HL-60 (cell line): ENCODE results near the gene RTN4R.

Experiments
- DNase-seq, 2 experiments: peaks; one replicate each; pipeline ENCODE4 v3.0.0-alpha.2; 2010 to 2020; ENCODE audit warnings: low read depth in 1 of 2, low spot score in 1 of 2
- H3K27ac ChIP-seq: fragments of 250-450 bp; sonication (Bioruptor Pico); replicated peaks from 2 replicates; pipeline ENCODE4 v1.5.1; 2020; ENCODE audit warnings: mild to moderate bottlenecking, moderate library complexity
- H3K27me3 ChIP-seq: fragments of 250-450 bp; sonication (Bioruptor Pico); 2 replicates; pipeline ENCODE4 v1.5.1; 2021; ENCODE audit warnings: mild to moderate bottlenecking, moderate library complexity; ENCODE audit not compliant: insufficient read depth, poor library complexity, severe bottlenecking
- H3K4me3 ChIP-seq: replicated peaks from 2 replicates; pipeline ENCODE4 v1.5.1; 2011; ENCODE audit warnings: mild to moderate bottlenecking, control low read depth, low read length; ENCODE audit not compliant: insufficient read depth
- CTCF ChIP-seq: IDR thresholded peaks from one replicate; pipeline ENCODE4 v1.5.1; 2011; ENCODE audit warnings: low read length, control low read depth, inconsistent platforms; ENCODE audit not compliant: insufficient read depth
- GABPA ChIP-seq: IDR thresholded peaks from 2 replicates; pipeline ENCODE4 v1.6.1; 2012; ENCODE audit warnings: low read depth
- POLR2AphosphoS5 ChIP-seq: IDR thresholded peaks from 2 replicates; pipeline ENCODE4 v1.6.1; 2012; ENCODE audit warnings: low read depth
- REST ChIP-seq: IDR thresholded peaks from 2 replicates; pipeline ENCODE4 v1.6.1; 2012; ENCODE audit warnings: low read depth; ENCODE audit not compliant: insufficient replicate concordance
- SPI1 ChIP-seq: IDR thresholded peaks from 2 replicates; pipeline ENCODE4 v1.6.1; 2012; ENCODE audit warnings: low read depth, mild to moderate bottlenecking, borderline replicate concordance

Gene RTN4R

GRCh38 chr22:20206709-20207215 lies 61.4 kb downstream of the RTN4R start:
- H3K27me3 ChIP-seq, result no peaks in the 10 kb centered on the region
- peak overlapping the region; percentile 86 for H3K4me3 ChIP-seq
- H3K27ac ChIP-seq, result peak overlapping the region; percentile 72
- no peak for DNase-seq
- TF ChIP-seq REST (no peak), SPI1 (no peak), CTCF (no peak), GABPA (no peak), POLR2AphosphoS5 (no peak)

- Histone ChIP-seq H3K27me3 (no peaks in the 10 kb centered on the region), H3K27ac (peak overlapping the region; percentile 72), H3K4me3 (peak overlapping the region; percentile 86)
- TF ChIP-seq REST, result no peak
- TF ChIP-seq SPI1, result peak; percentile 90
- TF ChIP-seq GABPA, result peak; percentile 29
- peak; percentile 45 to 80 for DNase-seq
Measured at GRCh38 chr22:20205964-20206708, 62.0 kb downstream of the RTN4R start.

GRCh38 chr22:20205464-20205963 lies 62.6 kb downstream of the RTN4R start:
- Histone ChIP-seq H3K4me3 (no peak overlapping the region), H3K27me3 (no peaks in the 10 kb centered on the region), H3K27ac (peak overlapping the region; percentile 0; the same call in 1 of the 2 replicates)
- TF ChIP-seq SPI1 (no peak), POLR2AphosphoS5 (no peak), REST (no peak), GABPA (no peak), CTCF (no peak)
- DNase-seq, result peak in 1 of 2 experiments; percentile 27
